ENCODE measurements around the gene PIK3IP1. TPM values are rescaled to one million over a fixed set of nuclear protein-coding genes. Genes with fewer than 3 reads are reported as not detected.

PIK3IP1 gene
- total RNA-seq, 2 donors from 2014 or later = 14.6 to 17.6 TPM

GRCh38 chr22:31235081-31235480 is 57.2 kb downstream of the PIK3IP1 start:
- peaks cover 0 to 11% of the 10 kb centered on the region in 2 donors for H3K4me1 ChIP-seq
- H3K36me3 ChIP-seq = no peaks in the 10 kb centered on the region
- H3K4me3 ChIP-seq = no peak overlapping the region
- no peak overlapping the region for H3K27ac ChIP-seq
- TF ChIP-seq CTCF (IDR thresholded peaks at IDR 0.05) = no peak
- no peaks in the 10 kb centered on the region for H3K9me3 ChIP-seq
- no peak for DNase-seq (ENCODE audit: low spot score)
- H3K27me3 ChIP-seq = no peaks in the 10 kb centered on the region

GRCh38 chr22:31233001-31233400 is 59.3 kb downstream of the PIK3IP1 start:
- no peaks in the 10 kb centered on the region for H3K36me3 ChIP-seq
- no peaks in the 10 kb centered on the region for H3K27me3 ChIP-seq
- H3K27ac ChIP-seq = no peak overlapping the region
- TF ChIP-seq CTCF (IDR thresholded peaks at IDR 0.05) = no peak
- H3K4me3 ChIP-seq = no peak overlapping the region
- H3K9me3 ChIP-seq = no peaks in the 10 kb centered on the region
- DNase-seq (ENCODE audit: low spot score) = no peak
- H3K4me1 ChIP-seq = peaks cover 0 to 22% of the 10 kb centered on the region in 2 donors

Other genes starting within 250 kb of the PIK3IP1 start
- 100 to 1,000 TPM in 1 of 2 donors, 10 to 100 TPM in 1; 81.4 to 183 TPM for gene SMTN, start 211.2 kb downstream of the PIK3IP1 start, total RNA-seq
- 100 to 1,000 TPM; 133 to 358 TPM for gene SELENOM, start 184.9 kb downstream of the PIK3IP1 start, total RNA-seq
- gene INPP5J, start 169.5 kb downstream of the PIK3IP1 start, total RNA-seq = 10 to 100 TPM; 17.6 to 26.3 TPM
- gene PLA2G3, start 152.0 kb downstream of the PIK3IP1 start, total RNA-seq = not detected
- gene RNF185, start 132.3 kb downstream of the PIK3IP1 start, total RNA-seq = 10 to 100 TPM; 17.6 to 26.8 TPM
- 1 to 10 TPM; 7.5 to 9.8 TPM for gene LIMK2, start 80.2 kb downstream of the PIK3IP1 start, total RNA-seq
- gene PATZ1, start 53.9 kb upstream of the PIK3IP1 start, total RNA-seq = 10 to 100 TPM in 1 of 2 donors, 1 to 10 TPM in 1; 9.2 to 15.5 TPM
- 10 to 100 TPM; 63.6 to 95.7 TPM for gene DRG1, start 107.1 kb upstream of the PIK3IP1 start, total RNA-seq
- 10 to 100 TPM in 1 of 2 donors, 1 to 10 TPM in 1; 9.0 to 14.6 TPM for gene EIF4ENIF1, start 197.4 kb upstream of the PIK3IP1 start, total RNA-seq
- gene SFI1, start 204.0 kb upstream of the PIK3IP1 start, total RNA-seq = 1 to 10 TPM; 6.5 to 6.8 TPM

Measured in right atrium auricular region (tissue), 2 donors.